ENCODE results near the gene HTR7. TPM values are rescaled to one million over a fixed set of nuclear protein-coding genes. Genes with fewer than 3 reads are reported as not detected.

HTR7 gene
- total and polyA plus RNA-seq, 7 donors: 0.31 to 1.4 (median 0.75) TPM; not detected in 1

DNA sequence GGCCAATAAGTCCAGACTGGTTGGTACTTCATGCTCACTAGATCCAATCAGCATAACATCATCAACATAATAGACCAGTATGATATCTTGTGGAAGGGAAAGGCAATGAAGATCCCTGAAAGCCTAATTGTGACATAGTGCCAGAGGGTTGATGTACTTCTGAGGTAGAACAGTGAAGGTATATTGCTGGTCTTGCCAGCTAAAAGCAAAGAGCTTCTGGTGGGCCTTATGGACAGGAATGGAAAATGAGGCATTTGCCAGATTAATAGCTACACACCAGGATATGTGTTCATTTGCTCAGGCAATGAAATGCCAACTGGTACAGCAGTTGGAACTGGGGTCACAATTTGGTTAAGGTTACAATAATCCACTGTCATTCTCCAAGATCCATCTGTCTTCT lies 156.4 kb downstream of the HTR7 start:
- TF ChIP-seq EP300 (IDR thresholded peaks at IDR 0.05): no peak
- no peak for TF ChIP-seq POLR2AphosphoS5 (IDR thresholded peaks at IDR 0.05)
- TF ChIP-seq POLR2A (IDR thresholded peaks at IDR 0.05): no peak
- TF ChIP-seq, protein P1, sequence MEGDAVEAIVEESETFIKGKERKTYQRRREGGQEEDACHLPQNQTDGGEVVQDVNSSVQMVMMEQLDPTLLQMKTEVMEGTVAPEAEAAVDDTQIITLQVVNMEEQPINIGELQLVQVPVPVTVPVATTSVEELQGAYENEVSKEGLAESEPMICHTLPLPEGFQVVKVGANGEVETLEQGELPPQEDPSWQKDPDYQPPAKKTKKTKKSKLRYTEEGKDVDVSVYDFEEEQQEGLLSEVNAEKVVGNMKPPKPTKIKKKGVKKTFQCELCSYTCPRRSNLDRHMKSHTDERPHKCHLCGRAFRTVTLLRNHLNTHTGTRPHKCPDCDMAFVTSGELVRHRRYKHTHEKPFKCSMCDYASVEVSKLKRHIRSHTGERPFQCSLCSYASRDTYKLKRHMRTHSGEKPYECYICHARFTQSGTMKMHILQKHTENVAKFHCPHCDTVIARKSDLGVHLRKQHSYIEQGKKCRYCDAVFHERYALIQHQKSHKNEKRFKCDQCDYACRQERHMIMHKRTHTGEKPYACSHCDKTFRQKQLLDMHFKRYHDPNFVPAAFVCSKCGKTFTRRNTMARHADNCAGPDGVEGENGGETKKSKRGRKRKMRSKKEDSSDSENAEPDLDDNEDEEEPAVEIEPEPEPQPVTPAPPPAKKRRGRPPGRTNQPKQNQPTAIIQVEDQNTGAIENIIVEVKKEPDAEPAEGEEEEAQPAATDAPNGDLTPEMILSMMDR (IDR thresholded peaks at IDR 0.05): no peak

DNA sequence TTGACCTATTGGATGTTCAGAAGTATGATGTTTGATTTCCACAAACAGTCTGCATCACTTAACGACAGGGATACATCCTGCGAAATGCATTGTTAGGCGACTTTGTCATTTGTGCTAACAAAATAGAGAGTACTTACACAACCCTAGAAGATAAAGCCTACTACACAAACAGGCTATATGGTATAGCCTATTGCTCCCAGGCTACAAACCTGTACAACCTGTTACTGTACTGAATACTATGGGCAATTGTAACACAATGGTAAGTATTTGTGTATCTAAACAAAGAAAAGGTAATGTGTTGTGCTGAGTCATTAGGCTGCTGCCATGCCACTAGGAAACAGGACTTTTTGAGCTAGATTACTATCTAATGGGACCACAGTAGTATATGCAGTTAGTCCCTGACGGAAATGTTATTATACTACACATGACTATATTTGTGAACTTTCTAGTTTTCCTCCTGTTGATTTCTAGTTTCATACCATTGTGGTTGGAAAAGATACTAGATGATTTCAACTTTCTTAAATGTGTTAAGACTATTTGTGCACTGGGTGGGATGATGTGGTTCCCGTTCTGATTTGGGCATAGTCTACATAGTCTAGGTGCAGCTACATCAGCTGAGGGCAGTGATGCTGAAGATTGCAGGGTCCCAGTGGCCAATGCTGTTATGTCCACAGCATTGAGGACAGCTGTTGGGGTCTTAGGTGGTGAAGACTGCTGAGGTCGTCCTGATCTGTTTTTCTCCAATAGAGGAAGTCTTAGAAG lies 161.7 kb downstream of the HTR7 start:
- 79 to 88% methylated on average over 6 of the region's 6 CpGs for WGBS, 2 donors
- intact Hi-C loops (cut with DNase I): no loop called here
- H3K36me3 ChIP-seq: no peaks in the 10 kb centered on the region
- no peak overlapping the region for H3K4me3 ChIP-seq
- H3K4me1 ChIP-seq: no peaks in the 10 kb centered on the region
- no peak for DNase-seq
- H3K9me3 ChIP-seq: no peaks in the 10 kb centered on the region
- H3K27ac ChIP-seq: no peak overlapping the region
- no peaks in the 10 kb centered on the region for H3K27me3 ChIP-seq
- no peak for TF ChIP-seq POLR2AphosphoS5 (IDR thresholded peaks at IDR 0.05)
- TF ChIP-seq EP300 (IDR thresholded peaks at IDR 0.05): no peak
- TF ChIP-seq POLR2A (IDR thresholded peaks at IDR 0.05): no peak
- TF ChIP-seq, protein P1 (IDR thresholded peaks at IDR 0.05): no peak

More for the DNA sequence above, 156.4 kb downstream of the HTR7 start:
- H3K4me1 ChIP-seq: no peaks in the 10 kb centered on the region
- intact Hi-C loops (cut with DNase I): no loop called here
- no peak overlapping the region for H3K4me3 ChIP-seq
- H3K36me3 ChIP-seq: no peaks in the 10 kb centered on the region
- DNase-seq: no peak
- no peaks in the 10 kb centered on the region for H3K9me3 ChIP-seq
- H3K27ac ChIP-seq: no peak overlapping the region
- no peaks in the 10 kb centered on the region for H3K27me3 ChIP-seq

Small RNA genes within 50 kb of the gene (small RNA-seq; reads per million reads assigned to genes)
- gene RF00019: 0 reads per million in 3 donors

Other genes starting within 250 kb of the HTR7 start
- 10 to 100 TPM; 14.7 to 41.3 (median 33.3) TPM for gene RPP30, start 13.9 kb upstream of the HTR7 start, total RNA-seq
- gene RPP30, start 13.9 kb upstream of the HTR7 start, polyA plus RNA-seq: 10 to 100 TPM; 24.5 to 30.6 (median 26.4) TPM
- not detected for gene ANKRD1, start 63.0 kb upstream of the HTR7 start, total RNA-seq
- gene ANKRD1, start 63.0 kb upstream of the HTR7 start, polyA plus RNA-seq: 1 to 10 TPM; 2.4 to 8.4 (median 2.5) TPM